Measurements from ENCODE around the gene MFSD12.
"Not testable (repeated sequence)": the region's sequence is repeated elsewhere in the genome, so short reads cannot be mapped to it uniquely, and the experiment has no call there.

The MFSD12 gene

GRCh38 chr19:3584036-3584802, 26.8 kb upstream of the MFSD12 start:
- not testable (repeated sequence) for DNase-seq

GRCh38 chr19:3581792-3582191, 24.4 kb upstream of the MFSD12 start:
- DNase-seq = not testable (repeated sequence)

GRCh38 chr19:3580156-3580934, 23.0 kb upstream of the MFSD12 start:
- no peak for DNase-seq

- no peak for DNase-seq
Observed at GRCh38 chr19:3578390-3578789, 21.0 kb upstream of the MFSD12 start.

GRCh38 chr19:3577723-3578344, 20.4 kb upstream of the MFSD12 start:
- no peak for DNase-seq

- no peak for DNase-seq
Observed at GRCh38 chr19:3576696-3577443, 19.5 kb upstream of the MFSD12 start.

- DNase-seq = no peak
Observed at GRCh38 chr19:3575949-3576673, 18.7 kb upstream of the MFSD12 start.

- peak in 1 of 2 donors; percentile 38 for DNase-seq
Observed at GRCh38 chr19:3575260-3575741, 17.9 kb upstream of the MFSD12 start.

DNA sequence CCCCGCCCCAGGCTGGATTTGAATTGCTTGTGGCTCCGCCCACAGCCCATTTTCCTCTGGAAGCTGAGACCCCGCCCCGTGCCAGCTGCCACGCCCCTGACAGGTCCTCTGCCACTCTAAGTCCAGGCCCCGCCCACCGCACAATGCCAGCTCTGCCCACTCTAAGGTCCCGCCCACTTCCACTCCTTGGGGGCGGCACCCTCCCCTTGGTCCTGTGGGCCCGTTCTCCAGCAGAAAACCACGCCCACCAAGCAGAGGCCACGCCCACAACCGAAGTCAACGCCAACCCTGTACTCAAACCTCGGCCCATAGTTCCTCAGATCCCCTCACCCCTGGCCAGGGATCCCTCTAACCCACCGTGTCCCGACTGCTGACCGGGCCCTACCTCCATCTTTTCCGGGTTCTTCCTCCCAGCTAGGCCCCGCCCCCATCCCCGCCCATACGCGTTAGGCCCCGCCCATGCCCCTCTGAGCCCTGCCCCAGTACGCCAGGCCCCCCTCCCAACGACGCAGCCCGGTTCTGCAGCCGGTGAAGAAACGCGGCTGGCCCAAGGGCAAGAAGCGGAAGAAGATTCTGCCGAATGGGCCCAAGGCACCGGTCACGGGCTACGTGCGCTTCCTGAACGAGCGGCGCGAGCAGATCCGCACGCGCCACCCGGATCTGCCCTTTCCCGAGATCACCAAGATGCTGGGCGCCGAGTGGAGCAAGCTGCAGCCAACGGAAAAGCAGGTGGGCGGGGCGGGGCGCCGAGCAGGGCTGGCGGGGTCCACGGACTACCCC, 16.7 kb upstream of the MFSD12 start:
- DNase-seq = peak; percentile 88 to 91

DNA sequence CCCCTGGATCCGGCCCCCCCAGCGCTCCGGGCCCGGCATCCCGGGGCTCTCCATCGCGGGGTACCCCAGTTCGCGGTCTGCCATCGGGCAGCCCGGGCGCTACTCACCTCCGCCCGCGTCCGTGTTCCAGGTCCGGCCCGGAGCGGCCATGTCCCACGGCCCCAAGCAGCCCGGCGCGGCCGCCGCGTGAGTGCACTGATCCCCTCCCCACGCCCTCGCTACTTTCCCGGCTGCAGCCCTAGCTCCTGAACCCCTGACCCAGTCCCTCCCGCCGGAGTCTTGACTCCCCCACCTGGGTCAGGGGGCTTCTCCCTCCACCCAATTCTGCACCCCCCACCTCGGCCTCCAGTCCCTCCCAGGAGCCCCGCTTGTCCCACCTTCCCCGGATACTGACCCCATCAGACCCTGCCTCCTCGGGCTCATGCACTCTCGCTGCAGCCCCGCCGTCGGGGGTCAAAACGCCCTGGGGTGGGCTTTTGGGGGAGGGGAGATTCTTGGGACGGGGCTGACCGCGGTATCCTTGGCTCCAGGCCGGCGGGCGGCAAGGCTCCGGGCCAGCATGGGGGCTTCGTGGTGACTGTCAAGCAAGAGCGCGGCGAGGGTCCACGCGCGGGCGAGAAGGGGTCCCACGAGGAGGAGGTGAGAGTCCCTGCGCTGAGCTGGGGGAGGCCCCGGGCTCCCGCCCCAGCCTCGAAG, 15.9 kb upstream of the MFSD12 start:
- no peak for DNase-seq

- no peak for DNase-seq
Observed at GRCh38 chr19:3572855-3573161, 15.4 kb upstream of the MFSD12 start, which contains the start of gene HMG20B. TSS of gene HMG20B (plus strand) at chr19:3572944. CDS start at chr19:3573310, 366 bp downstream.

GRCh38 chr19:3572132-3572854, 14.9 kb upstream of the MFSD12 start:
- peak; percentile 99 to 100 for DNase-seq

GRCh38 chr19:3570606-3571011, 13.2 kb upstream of the MFSD12 start:
- no peak for DNase-seq

- DNase-seq = not testable (repeated sequence)
Observed at GRCh38 chr19:3570042-3570441, 12.7 kb upstream of the MFSD12 start.

GRCh38 chr19:3565139-3565538, 7.8 kb upstream of the MFSD12 start:
- DNase-seq = no peak

GRCh38 chr19:3563709-3564524, 6.5 kb upstream of the MFSD12 start:
- DNase-seq = no peak

- DNase-seq = peak; percentile 47 to 57
Observed at GRCh38 chr19:3556978-3557460, 367 bp downstream of the MFSD12 start.

DNA sequence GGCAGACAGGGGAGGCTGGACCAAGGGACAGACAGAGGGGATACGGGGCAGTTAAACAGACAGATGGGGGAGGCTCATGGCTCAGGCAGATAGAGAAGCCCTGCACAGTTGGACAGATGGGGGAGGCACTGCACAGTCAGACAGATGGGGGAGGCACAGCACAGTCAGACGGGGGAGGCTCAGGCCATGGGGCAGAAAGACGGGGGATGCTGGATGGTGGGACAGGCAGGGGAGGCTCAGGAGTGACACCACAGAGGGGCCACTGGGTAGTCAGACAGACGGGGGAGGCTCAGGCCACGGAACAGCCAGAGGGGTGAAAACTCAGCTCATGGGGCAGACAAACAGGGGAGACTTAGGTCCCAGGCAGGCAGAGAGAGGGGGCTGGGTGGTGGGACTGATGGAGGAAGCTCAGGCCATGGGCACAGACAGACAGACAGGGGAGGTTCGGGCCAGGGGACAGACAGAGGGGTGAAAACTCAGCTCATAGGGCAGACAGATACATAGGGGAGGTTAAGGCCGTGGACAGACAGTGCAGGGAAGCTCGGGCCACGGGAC, 886 bp downstream of the MFSD12 start:
- no peak for DNase-seq
